NCI-H2196 treated with DMSO at 0.1 percent for 48 hours (cell line): Measurements from ENCODE around the gene MMS22L.

Experiments used
- DNase-seq: peaks from one replicate; lab custom pipeline; 2025; ENCODE audit not compliant: unreplicated experiment; lab: John Stamatoyannopoulos, UW

MMS22L gene

GRCh38 chr6:97145691-97146090 is 137.3 kb downstream of the MMS22L start:
- no peak for DNase-seq

GRCh38 chr6:97141756-97142155 is 141.3 kb downstream of the MMS22L start:
- DNase-seq, result no peak

GRCh38 chr6:97138581-97138980 is 144.4 kb downstream of the MMS22L start:
- DNase-seq, result no peak

- DNase-seq, result no peak
Measured at GRCh38 chr6:97136626-97137358, 146.2 kb downstream of the MMS22L start.

- DNase-seq, result no peak
Measured at GRCh38 chr6:97133067-97133466, 149.9 kb downstream of the MMS22L start.

- DNase-seq, result no peak
Measured at GRCh38 chr6:97129106-97129505, 153.9 kb downstream of the MMS22L start.

GRCh38 chr6:97128507-97128906 is 154.5 kb downstream of the MMS22L start:
- DNase-seq, result no peak

GRCh38 chr6:97123652-97124051 is 159.4 kb downstream of the MMS22L start:
- DNase-seq, result no peak

GRCh38 chr6:97123112-97123511 is 159.9 kb downstream of the MMS22L start:
- no peak for DNase-seq

- no peak for DNase-seq
Measured at GRCh38 chr6:97120511-97120910, 162.5 kb downstream of the MMS22L start.

- no peak for DNase-seq
Measured at GRCh38 chr6:97114645-97115044, 168.4 kb downstream of the MMS22L start.

- DNase-seq, result no peak
Measured at GRCh38 chr6:97113170-97113569, 169.8 kb downstream of the MMS22L start.

- no peak for DNase-seq
Measured at GRCh38 chr6:97111243-97111642, 171.8 kb downstream of the MMS22L start.

- no peak for DNase-seq
Measured at GRCh38 chr6:97110626-97111025, 172.4 kb downstream of the MMS22L start.

GRCh38 chr6:97110149-97110548 is 172.9 kb downstream of the MMS22L start:
- no peak for DNase-seq

- DNase-seq, result no peak
Measured at GRCh38 chr6:97109444-97109843, 173.6 kb downstream of the MMS22L start.

- DNase-seq, result no peak
Measured at GRCh38 chr6:97102145-97102790, 180.7 kb downstream of the MMS22L start.

GRCh38 chr6:97100696-97101095 is 182.3 kb downstream of the MMS22L start:
- DNase-seq, result no peak

GRCh38 chr6:97097068-97098047 is 185.7 kb downstream of the MMS22L start:
- no peak for DNase-seq

- DNase-seq, result no peak
Measured at GRCh38 chr6:97095311-97095850, 187.6 kb downstream of the MMS22L start.

GRCh38 chr6:97094376-97094775 is 188.6 kb downstream of the MMS22L start:
- DNase-seq, result no peak
